Suprapubic skin (tissue), 4 donors: ENCODE data around the gene OR7A10. TPM values are rescaled to one million over a fixed set of nuclear protein-coding genes. Genes with fewer than 3 reads are reported as not detected.
A peak's percentile ranks its signal among the peaks of the same experiment; 100 is the strongest.

Source experiments
- DNase-seq, 2 donors: peaks; one replicate each; pipeline ENCODE4 v3.0.0-alpha.2; 2019; ENCODE audit warnings: low spot score in 2 of 2
- H3K27ac ChIP-seq: fragments of 200-600 bp; sonication (generic); one replicate; pipeline ENCODE4 v1.5.1; 2019
- H3K27me3 ChIP-seq: fragments of 200-600 bp; sonication (generic); one replicate; pipeline ENCODE4 v1.5.1; 2019
- H3K36me3 ChIP-seq: fragments of 200-600 bp; sonication (generic); one replicate; pipeline ENCODE4 v1.5.1; 2019
- H3K4me1 ChIP-seq: fragments of 200-600 bp; sonication (generic); one replicate; pipeline ENCODE4 v1.5.1; 2019
- H3K4me3 ChIP-seq: fragments of 200-600 bp; sonication (generic); one replicate; pipeline ENCODE4 v1.5.1; 2019; ENCODE audit warnings: mild to moderate bottlenecking
- H3K9me3 ChIP-seq: fragments of 200-600 bp; sonication (generic); one replicate; pipeline ENCODE4 v1.5.1; 2019
- EP300 ChIP-seq: sonication (generic); formaldehyde crosslinking; IDR thresholded peaks from one replicate; pipeline ENCODE4 v1.6.1; 2017; ENCODE audit warnings: antibody characterized with exemption
- POLR2A ChIP-seq, 2 donors: fragments of 450-650 bp; IDR thresholded peaks; one replicate each; pipeline ENCODE4 v1.6.1; 2017; ENCODE audit warnings: antibody characterized with exemption in 2 of 2, mild to moderate bottlenecking in 2 of 2, moderate library complexity in 2 of 2
- POLR2AphosphoS5 ChIP-seq, 3 donors: sonication (generic); formaldehyde crosslinking; IDR thresholded peaks; one replicate each; pipeline ENCODE4 v1.6.1; 2017; ENCODE audit warnings: antibody characterized with exemption in 3 of 3
- WGBS: methylation state at CpG from one replicate; pipeline ENCODE4 v1.1.5; 2018; 5-methylcytosine and 5-hydroxymethylcytosine counted together
- total RNA-seq, 4 donors: library from RNA; depleted of rRNA; stranded (reverse); fragments of >200 nt; gene quantifications; one replicate each; pipeline ENCODE4 v1.1.0, GENCODE V29; 2016
- TF ChIP-seq, protein P1 (sequence below), 2 donors: fragments of 200-600 bp in 1 of 2; fragments of 450-650 bp in 1 of 2; sonication (generic) in 1 of 2; IDR thresholded peaks; one replicate each; pipeline ENCODE4 v1.5.1; 2016 to 2019; ENCODE audit warnings: antibody characterized with exemption in 2 of 2, mild to moderate bottlenecking in 1 of 2, moderate library complexity in 1 of 2

Gene OR7A10
- total RNA-seq, 4 donors from 2014 or later = not detected

DNA sequence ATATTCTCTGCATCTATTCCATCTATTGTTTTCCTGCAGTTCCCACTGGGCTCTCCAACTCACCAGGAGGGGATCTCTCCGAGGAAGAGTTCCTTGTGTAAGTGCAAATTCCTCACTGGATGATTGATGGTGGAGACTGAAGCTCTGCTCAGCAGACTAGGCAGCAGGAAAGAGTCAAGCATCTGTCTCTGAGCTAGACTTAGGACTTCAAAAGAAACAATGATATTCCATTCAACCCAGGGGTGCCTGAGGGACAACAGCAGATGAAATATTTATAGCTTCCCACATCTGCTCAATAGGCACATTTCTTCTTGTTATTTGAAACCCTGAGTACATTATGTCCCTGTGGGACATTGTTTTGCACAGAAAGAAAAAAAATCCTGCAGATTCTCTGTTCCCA, 13.7 kb downstream of the OR7A10 start, which contains the start of the genes OR7A5 and OR7C1:
Gene OR7A5, minus strand, starts transcription at position 175 of the 400 bp plus-strand sequence. CDS start 6,944 bp downstream, outside the sequence.
Gene OR7C1, minus strand, starts transcription at position 175 of the 400 bp plus-strand sequence. CDS start 35,049 bp downstream, outside the sequence.
- Histone ChIP-seq H3K4me3 (peak within 1 kb of the TSS; percentile 22), H3K36me3 (no peaks in the 10 kb centered on the region), H3K4me1 (peaks cover 3% of the 10 kb centered on the region), H3K27me3 (no peaks in the 10 kb centered on the region), H3K9me3 (no peaks in the 10 kb centered on the region), H3K27ac (peak within 1 kb of the TSS; percentile 67)
- 9% methylated on average over 1 of the region's 1 CpG for WGBS
- peak in 1 of 3 donors; percentile 24 for TF ChIP-seq POLR2AphosphoS5 (IDR thresholded peaks at IDR 0.05)
- TF ChIP-seq POLR2A (IDR thresholded peaks at IDR 0.05) = no peak
- no peak for DNase-seq

DNA sequence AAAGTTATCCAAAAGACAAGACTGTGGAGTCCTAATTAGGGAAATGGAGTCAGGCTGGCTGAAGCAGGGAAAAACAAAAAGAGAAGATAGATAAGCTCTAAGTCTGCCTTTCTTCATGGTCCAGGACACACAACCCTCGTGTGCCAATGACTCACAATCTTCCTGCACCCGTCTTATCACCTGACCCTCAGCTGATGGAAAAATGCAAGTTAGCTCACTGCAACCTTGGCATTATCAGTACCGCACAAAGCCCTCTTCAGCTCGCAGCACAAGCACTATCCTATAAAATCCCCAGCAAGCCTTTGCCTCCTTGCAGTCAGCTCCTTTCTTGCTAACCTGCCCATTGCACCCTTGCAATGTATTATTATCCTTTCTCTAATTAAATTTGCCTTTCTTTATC, 18.0 kb downstream of the OR7A10 start:
- H3K27ac ChIP-seq = no peak overlapping the region
- H3K27me3 ChIP-seq = no peaks in the 10 kb centered on the region
- H3K36me3 ChIP-seq = no peaks in the 10 kb centered on the region
- H3K9me3 ChIP-seq = no peaks in the 10 kb centered on the region
- peaks cover 3% of the 10 kb centered on the region for H3K4me1 ChIP-seq
- H3K4me3 ChIP-seq = no peak overlapping the region
- no peak for TF ChIP-seq POLR2A (IDR thresholded peaks at IDR 0.05)
- no peak for TF ChIP-seq POLR2AphosphoS5 (IDR thresholded peaks at IDR 0.05)
- no peak for TF ChIP-seq EP300
- TF ChIP-seq, protein P1, sequence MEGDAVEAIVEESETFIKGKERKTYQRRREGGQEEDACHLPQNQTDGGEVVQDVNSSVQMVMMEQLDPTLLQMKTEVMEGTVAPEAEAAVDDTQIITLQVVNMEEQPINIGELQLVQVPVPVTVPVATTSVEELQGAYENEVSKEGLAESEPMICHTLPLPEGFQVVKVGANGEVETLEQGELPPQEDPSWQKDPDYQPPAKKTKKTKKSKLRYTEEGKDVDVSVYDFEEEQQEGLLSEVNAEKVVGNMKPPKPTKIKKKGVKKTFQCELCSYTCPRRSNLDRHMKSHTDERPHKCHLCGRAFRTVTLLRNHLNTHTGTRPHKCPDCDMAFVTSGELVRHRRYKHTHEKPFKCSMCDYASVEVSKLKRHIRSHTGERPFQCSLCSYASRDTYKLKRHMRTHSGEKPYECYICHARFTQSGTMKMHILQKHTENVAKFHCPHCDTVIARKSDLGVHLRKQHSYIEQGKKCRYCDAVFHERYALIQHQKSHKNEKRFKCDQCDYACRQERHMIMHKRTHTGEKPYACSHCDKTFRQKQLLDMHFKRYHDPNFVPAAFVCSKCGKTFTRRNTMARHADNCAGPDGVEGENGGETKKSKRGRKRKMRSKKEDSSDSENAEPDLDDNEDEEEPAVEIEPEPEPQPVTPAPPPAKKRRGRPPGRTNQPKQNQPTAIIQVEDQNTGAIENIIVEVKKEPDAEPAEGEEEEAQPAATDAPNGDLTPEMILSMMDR (IDR thresholded peaks at IDR 0.05) = no peak
- WGBS = 71% methylated on average over 4 of the region's 4 CpGs
- no peak for DNase-seq

DNA sequence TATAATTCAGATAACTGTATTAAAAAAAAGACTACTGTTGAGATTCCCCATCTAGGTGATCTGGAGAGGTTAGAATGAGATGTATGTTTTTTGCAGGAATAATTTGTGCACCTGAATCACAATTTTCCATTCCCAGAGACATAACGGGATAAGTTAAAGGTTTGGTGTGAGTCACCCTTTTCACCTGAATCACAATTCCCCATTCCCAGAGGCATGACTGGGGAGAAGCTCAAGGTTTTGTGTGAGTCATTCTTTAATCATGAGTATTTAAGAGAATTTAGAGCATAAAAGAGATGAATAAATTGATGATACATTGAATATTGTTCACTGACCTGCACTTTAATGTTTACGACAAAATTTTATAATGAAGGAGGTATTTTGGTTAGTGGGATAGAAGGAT, 22.7 kb downstream of the OR7A10 start:
- H3K27ac ChIP-seq = no peak overlapping the region
- no peak overlapping the region for H3K4me3 ChIP-seq
- no peaks in the 10 kb centered on the region for H3K4me1 ChIP-seq
- TF ChIP-seq POLR2A (IDR thresholded peaks at IDR 0.05) = no peak
- TF ChIP-seq, protein P1 (IDR thresholded peaks at IDR 0.05) = no peak
- TF ChIP-seq POLR2AphosphoS5 (IDR thresholded peaks at IDR 0.05) = no peak
- TF ChIP-seq EP300 = no peak
- no peak for DNase-seq
- no peaks in the 10 kb centered on the region for H3K27me3 ChIP-seq
- WGBS = 71% methylated on average over 2 of the region's 2 CpGs
- no peaks in the 10 kb centered on the region for H3K36me3 ChIP-seq
- no peaks in the 10 kb centered on the region for H3K9me3 ChIP-seq

DNA sequence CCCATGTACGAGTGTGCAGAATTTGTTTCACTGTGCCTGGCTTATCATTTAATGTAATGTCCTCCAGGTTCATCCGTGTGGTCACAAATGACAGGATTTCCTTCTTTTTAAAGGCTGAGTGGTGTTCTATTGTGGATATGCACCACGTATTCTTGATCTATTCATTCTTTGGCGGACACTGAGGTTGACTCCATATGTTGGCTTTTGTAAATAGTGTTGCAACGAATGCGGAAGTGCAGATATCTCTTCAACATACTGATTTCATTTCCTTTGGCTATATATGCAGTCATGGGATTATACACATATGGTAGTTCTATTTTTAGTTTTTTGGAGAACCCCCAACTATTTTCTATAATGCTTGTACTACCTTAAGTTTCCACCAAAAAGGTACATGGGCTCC, 26.8 kb downstream of the OR7A10 start:
- WGBS = 53% methylated on average over 6 of the region's 6 CpGs
- TF ChIP-seq, protein P1 (IDR thresholded peaks at IDR 0.05) = no peak
- TF ChIP-seq POLR2AphosphoS5 (IDR thresholded peaks at IDR 0.05) (no peak), POLR2A (IDR thresholded peaks at IDR 0.05) (no peak), EP300 (no peak)

DNA sequence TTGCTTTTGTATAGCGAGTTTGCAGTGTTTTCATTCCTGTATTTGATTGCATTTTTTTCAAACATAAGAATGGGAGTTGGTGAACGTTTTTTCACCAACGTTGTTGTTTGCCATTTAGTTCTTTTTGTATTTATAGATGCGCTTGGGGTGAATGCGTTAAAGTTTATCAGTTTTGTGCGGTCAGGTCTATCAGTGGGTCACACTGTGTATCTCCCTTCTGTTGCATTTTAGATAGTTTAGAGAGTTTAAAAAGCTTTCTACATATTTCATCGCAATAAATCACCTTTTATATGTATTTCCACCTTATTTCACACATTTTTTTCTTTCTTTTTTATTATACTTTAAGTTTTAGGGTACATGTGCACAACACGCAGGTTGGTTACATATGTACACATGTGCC, 30.1 kb downstream of the OR7A10 start:
- Histone ChIP-seq H3K4me3 (no peak overlapping the region), H3K36me3 (no peaks in the 10 kb centered on the region), H3K9me3 (no peaks in the 10 kb centered on the region), H3K27ac (no peak overlapping the region), H3K27me3 (no peaks in the 10 kb centered on the region), H3K4me1 (no peaks in the 10 kb centered on the region)
- WGBS = 78% methylated on average over 8 of the region's 8 CpGs
- TF ChIP-seq POLR2AphosphoS5 (IDR thresholded peaks at IDR 0.05) = no peak
- TF ChIP-seq, protein P1 (IDR thresholded peaks at IDR 0.05) = no peak
- TF ChIP-seq EP300 = no peak
- no peak for TF ChIP-seq POLR2A (IDR thresholded peaks at IDR 0.05)
- no peak for DNase-seq

More for the DNA sequence above, 26.8 kb downstream of the OR7A10 start:
- Histone ChIP-seq H3K36me3 (no peaks in the 10 kb centered on the region), H3K27me3 (no peaks in the 10 kb centered on the region), H3K4me3 (no peak overlapping the region), H3K4me1 (no peaks in the 10 kb centered on the region), H3K9me3 (no peaks in the 10 kb centered on the region), H3K27ac (no peak overlapping the region)
- DNase-seq = no peak

DNA sequence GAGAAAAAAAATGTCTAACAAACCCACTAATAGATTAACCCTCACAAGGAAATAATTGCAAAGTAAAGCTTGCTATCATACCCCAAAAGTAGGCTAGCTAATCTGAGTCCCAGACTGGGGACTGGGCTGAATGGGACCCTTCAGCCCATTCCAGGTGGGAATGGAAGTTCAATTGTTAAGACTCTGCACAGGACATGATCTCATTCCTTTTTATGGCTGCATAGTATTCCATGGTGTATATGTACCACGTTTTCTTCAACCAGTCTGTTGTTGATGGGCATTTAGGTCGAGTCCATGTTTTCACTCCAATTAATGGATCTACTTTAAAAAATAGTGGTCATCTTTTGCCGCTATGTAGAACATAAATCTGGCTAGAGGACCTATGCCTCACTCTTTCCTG, 31.7 kb downstream of the OR7A10 start:
- Histone ChIP-seq H3K27me3 (no peaks in the 10 kb centered on the region), H3K27ac (no peak overlapping the region), H3K4me1 (no peaks in the 10 kb centered on the region), H3K4me3 (no peak overlapping the region), H3K9me3 (no peaks in the 10 kb centered on the region), H3K36me3 (no peaks in the 10 kb centered on the region)
- 75% methylated on average over 3 of the region's 3 CpGs for WGBS
- TF ChIP-seq POLR2A (IDR thresholded peaks at IDR 0.05) = no peak
- TF ChIP-seq EP300 = no peak
- TF ChIP-seq POLR2AphosphoS5 (IDR thresholded peaks at IDR 0.05) = no peak
- TF ChIP-seq, protein P1 (IDR thresholded peaks at IDR 0.05) = no peak
- DNase-seq = no peak
